Hepatocyte (in vitro differentiated cells): Measurements from ENCODE around the gene STK32C. TPM values are rescaled to one million over a fixed set of nuclear protein-coding genes. Genes with fewer than 3 reads are reported as not detected.
"Not testable (repeated sequence)": the region's sequence is repeated elsewhere in the genome, so short reads cannot be mapped to it uniquely, and the experiment has no call there.

Experiments used
- DNase-seq: peaks from one replicate; pipeline ENCODE4 v3.0.0-alpha.2; 2016; ENCODE audit warnings: low spot score
- H2AFZ ChIP-seq: fragments of 200-600 bp; sonication (generic); 2 replicates; pipeline ENCODE4 v1.6.0; 2016; ENCODE audit warnings: antibody characterized with exemption, mild to moderate bottlenecking
- H3K27ac ChIP-seq: fragments of 200-600 bp; sonication (generic); 2 replicates; pipeline ENCODE4 v1.5.1; 2016; ENCODE audit warnings: mild to moderate bottlenecking
- H3K27me3 ChIP-seq: fragments of 200-600 bp; sonication (generic); 2 replicates; pipeline ENCODE4 v1.6.1; 2016
- H3K36me3 ChIP-seq: fragments of 200-600 bp; sonication (generic); replicated peaks from 2 replicates; pipeline ENCODE4 v1.5.1; 2016; ENCODE audit warnings: low read depth; ENCODE audit not compliant: insufficient read depth
- H3K4me1 ChIP-seq: fragments of 200-600 bp; sonication (generic); 2 replicates; pipeline ENCODE4 v1.5.1; 2016; ENCODE audit warnings: mild to moderate bottlenecking, moderate library complexity; ENCODE audit not compliant: insufficient read depth
- H3K4me2 ChIP-seq: fragments of 200-600 bp; sonication (generic); 2 replicates; pipeline ENCODE4 v1.6.0; 2016
- H3K4me3 ChIP-seq: fragments of 200-600 bp; sonication (generic); 2 replicates; pipeline ENCODE4 v1.5.1; 2016; ENCODE audit warnings: mild to moderate bottlenecking
- H3K79me2 ChIP-seq: fragments of 200-600 bp; sonication (generic); 2 replicates; pipeline ENCODE4 v1.6.0; 2017; ENCODE audit warnings: mild to moderate bottlenecking
- H3K9me2 ChIP-seq: fragments of 200-600 bp; sonication (generic); replicated peaks from 2 replicates; pipeline ENCODE4 v1.6.0; 2017; ENCODE audit warnings: mild to moderate bottlenecking; ENCODE audit not compliant: insufficient read depth
- H3K9me3 ChIP-seq: fragments of 200-600 bp; sonication (generic); 2 replicates; pipeline ENCODE4 v1.5.1; 2016; ENCODE audit warnings: low read depth, mild to moderate bottlenecking
- H4K20me1 ChIP-seq: fragments of 200-600 bp; sonication (generic); 2 replicates; pipeline ENCODE4 v1.6.0; 2016; ENCODE audit warnings: mild to moderate bottlenecking; ENCODE audit not compliant: insufficient read depth, poor library complexity, severe bottlenecking
- EZH2 ChIP-seq: fragments of 200-600 bp; sonication (generic); IDR thresholded peaks from 2 replicates; pipeline ENCODE4 v1.6.1; 2016; ENCODE audit warnings: antibody characterized with exemption, mild to moderate bottlenecking, borderline replicate concordance
- EZH2phosphoT487 ChIP-seq: fragments of 200-600 bp; sonication (generic); IDR thresholded peaks from one replicate; pipeline ENCODE4 v1.6.1; 2018; ENCODE audit warnings: antibody characterized with exemption, mild to moderate bottlenecking, low read depth, moderate library complexity; ENCODE audit not compliant: unreplicated experiment, severe bottlenecking
- WGBS: methylation state at CpG from one replicate; pipeline ENCODE4 v1.1.6; 2016; ENCODE audit warnings: low lambda C conversion rate; ENCODE audit errors: missing lambda C conversion rate; 5-methylcytosine and 5-hydroxymethylcytosine counted together
- polyA plus RNA-seq: library from polyadenylated mRNA; unstranded; fragments of >200 nt; fragmentation: Nextera tagmentation; extraction: Ambion mirVana; gene quantifications from 2 replicates; pipeline ENCODE4 v1.2.1, GENCODE V29; 2016
- total RNA-seq: library from RNA; depleted of rRNA; stranded (reverse); fragments of >200 nt; gene quantifications from 2 replicates; pipeline ENCODE4 v1.2.3, GENCODE V29; 2014
- TF ChIP-seq, protein P1 (sequence below): fragments of 200-600 bp; sonication (generic); IDR thresholded peaks from 2 replicates; pipeline ENCODE4 v1.5.1; 2016; ENCODE audit warnings: antibody characterized with exemption, mild to moderate bottlenecking; ENCODE audit not compliant: poor library complexity

Gene STK32C
- total and polyA plus RNA-seq, 2 experiments from 2014 or later = 7.9 to 12.2 TPM

DNA sequence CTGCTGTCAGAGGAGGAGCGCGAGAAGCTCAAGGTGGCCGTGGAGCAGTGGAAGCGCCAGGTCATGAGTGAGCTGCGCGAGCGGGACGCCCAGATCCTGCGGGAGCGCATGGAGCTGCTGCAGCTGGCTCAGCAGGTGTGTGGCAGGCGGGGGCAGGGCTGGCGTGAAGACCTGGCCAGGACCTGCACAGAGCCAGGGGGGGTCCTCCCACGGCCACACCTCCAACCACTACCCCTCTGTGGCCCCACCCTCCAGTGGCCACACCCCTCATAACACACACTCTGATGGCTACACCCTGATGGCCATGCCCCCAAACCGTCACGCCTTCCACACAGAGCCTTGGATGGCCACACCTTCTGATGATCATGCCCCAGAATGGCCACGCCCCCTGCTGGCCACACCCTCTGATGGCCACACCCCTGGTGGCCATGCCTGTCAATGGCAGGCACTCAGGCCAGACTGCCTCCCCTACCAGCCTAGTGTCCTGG, 144.4 kb downstream of the STK32C start:
- Histone ChIP-seq H3K36me3 (no peaks in the 10 kb centered on the region), H3K9me3 (no peaks in the 10 kb centered on the region), H3K9me2 (no peaks in the 10 kb centered on the region), H3K79me2 (no peaks in the 10 kb centered on the region), H3K27me3 (peaks cover 10% of the 10 kb centered on the region), H3K27ac (no peak overlapping the region), H3K4me1 (no peaks in the 10 kb centered on the region), H2AFZ (no peak overlapping the region), H3K4me2 (no peak overlapping the region), H3K4me3 (no peak overlapping the region), H4K20me1 (no peaks in the 10 kb centered on the region)
- no peak for DNase-seq
- TF ChIP-seq EZH2 (no peak), EZH2phosphoT487 (no peak)
- TF ChIP-seq, protein P1, sequence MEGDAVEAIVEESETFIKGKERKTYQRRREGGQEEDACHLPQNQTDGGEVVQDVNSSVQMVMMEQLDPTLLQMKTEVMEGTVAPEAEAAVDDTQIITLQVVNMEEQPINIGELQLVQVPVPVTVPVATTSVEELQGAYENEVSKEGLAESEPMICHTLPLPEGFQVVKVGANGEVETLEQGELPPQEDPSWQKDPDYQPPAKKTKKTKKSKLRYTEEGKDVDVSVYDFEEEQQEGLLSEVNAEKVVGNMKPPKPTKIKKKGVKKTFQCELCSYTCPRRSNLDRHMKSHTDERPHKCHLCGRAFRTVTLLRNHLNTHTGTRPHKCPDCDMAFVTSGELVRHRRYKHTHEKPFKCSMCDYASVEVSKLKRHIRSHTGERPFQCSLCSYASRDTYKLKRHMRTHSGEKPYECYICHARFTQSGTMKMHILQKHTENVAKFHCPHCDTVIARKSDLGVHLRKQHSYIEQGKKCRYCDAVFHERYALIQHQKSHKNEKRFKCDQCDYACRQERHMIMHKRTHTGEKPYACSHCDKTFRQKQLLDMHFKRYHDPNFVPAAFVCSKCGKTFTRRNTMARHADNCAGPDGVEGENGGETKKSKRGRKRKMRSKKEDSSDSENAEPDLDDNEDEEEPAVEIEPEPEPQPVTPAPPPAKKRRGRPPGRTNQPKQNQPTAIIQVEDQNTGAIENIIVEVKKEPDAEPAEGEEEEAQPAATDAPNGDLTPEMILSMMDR = no peak
- WGBS = 37% methylated on average over 14 of the region's 16 CpGs

DNA sequence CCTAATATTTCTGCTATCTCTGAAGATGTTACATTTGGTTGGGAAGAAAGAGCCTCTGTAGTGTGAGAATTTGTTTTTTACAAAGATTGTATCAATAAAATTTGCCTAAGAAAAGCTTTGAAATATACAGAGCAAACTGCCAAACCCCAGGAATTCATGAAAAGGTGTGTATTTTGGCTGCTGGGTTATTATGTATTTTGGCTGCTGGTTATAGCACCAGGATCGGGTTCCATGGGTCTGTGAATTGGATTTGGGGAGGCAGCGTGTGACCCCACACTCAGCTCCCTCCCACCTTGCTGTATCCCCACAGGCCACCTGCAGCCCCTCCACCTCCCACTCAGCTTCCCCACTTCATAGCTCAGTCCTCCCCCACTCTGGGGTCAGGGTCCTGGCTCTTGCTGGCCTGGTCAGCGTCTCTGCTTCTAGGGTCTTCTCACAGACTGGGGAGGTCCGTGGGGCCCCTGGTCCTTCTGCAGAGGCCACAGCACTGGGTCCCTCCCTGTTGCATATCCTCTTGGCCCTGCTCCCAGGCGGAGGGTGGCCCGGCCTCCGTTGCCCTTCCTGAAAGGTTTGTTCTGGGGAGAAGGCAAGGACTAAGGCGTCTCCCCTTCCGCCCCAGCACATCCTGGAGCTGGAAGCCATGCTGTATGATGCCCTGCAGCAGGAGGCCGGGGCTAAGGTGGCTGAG, 145.0 kb downstream of the STK32C start:
- 65% methylated on average over 10 of the region's 10 CpGs for WGBS

DNA sequence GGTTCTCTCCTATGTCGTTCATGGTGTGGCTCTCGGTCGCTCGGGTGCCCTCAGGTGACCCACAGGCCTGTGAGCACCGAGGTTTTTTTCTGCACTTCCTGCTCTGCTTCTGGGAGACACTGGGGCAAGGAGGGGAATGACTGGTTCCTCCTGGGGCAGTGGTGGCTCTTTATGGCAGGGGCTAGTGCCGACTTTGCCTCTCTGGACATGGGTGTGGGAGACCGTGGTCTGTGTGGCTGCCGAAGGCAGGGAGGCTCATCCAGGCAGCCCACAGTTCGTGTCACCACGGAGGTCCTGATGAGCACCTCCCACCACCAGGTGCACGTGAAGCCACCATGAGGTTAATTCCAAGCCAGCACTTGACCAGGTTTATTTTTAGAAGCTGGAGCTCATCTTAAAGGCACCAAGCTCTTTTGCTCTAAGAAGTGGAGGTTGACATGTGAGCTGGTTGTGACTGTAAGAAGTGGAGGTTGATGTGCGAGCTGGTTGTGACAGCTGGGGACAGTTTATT, 145.7 kb downstream of the STK32C start:
- H3K79me2 ChIP-seq = no peaks in the 10 kb centered on the region
- TF ChIP-seq, protein P1 = no peak
- TF ChIP-seq EZH2 = no peak
- TF ChIP-seq EZH2phosphoT487 = no peak
- WGBS = 66% methylated on average over 11 of the region's 12 CpGs
- no peaks in the 10 kb centered on the region for H4K20me1 ChIP-seq
- H3K4me3 ChIP-seq = no peak overlapping the region
- no peaks in the 10 kb centered on the region for H3K4me1 ChIP-seq
- H3K27ac ChIP-seq = no peak overlapping the region
- H3K36me3 ChIP-seq = no peaks in the 10 kb centered on the region
- H3K9me2 ChIP-seq = no peaks in the 10 kb centered on the region
- H3K27me3 ChIP-seq = peaks cover 10% of the 10 kb centered on the region
- no peaks in the 10 kb centered on the region for H3K9me3 ChIP-seq
- no peak overlapping the region for H3K4me2 ChIP-seq
- H2AFZ ChIP-seq = no peak overlapping the region
- no peak for DNase-seq

More for the DNA sequence above, 145.0 kb downstream of the STK32C start:
- no peaks in the 10 kb centered on the region for H3K9me3 ChIP-seq
- H3K36me3 ChIP-seq = no peaks in the 10 kb centered on the region
- H3K27me3 ChIP-seq = peaks cover 10% of the 10 kb centered on the region
- no peaks in the 10 kb centered on the region for H4K20me1 ChIP-seq
- TF ChIP-seq, protein P1 = no peak
- TF ChIP-seq EZH2phosphoT487 (no peak), EZH2 (no peak)
- no peaks in the 10 kb centered on the region for H3K9me2 ChIP-seq
- no peak overlapping the region for H3K27ac ChIP-seq
- H3K4me1 ChIP-seq = no peaks in the 10 kb centered on the region
- no peak overlapping the region for H2AFZ ChIP-seq
- DNase-seq = no peak
- H3K4me3 ChIP-seq = no peak overlapping the region
- no peaks in the 10 kb centered on the region for H3K79me2 ChIP-seq
- H3K4me2 ChIP-seq = no peak overlapping the region

DNA sequence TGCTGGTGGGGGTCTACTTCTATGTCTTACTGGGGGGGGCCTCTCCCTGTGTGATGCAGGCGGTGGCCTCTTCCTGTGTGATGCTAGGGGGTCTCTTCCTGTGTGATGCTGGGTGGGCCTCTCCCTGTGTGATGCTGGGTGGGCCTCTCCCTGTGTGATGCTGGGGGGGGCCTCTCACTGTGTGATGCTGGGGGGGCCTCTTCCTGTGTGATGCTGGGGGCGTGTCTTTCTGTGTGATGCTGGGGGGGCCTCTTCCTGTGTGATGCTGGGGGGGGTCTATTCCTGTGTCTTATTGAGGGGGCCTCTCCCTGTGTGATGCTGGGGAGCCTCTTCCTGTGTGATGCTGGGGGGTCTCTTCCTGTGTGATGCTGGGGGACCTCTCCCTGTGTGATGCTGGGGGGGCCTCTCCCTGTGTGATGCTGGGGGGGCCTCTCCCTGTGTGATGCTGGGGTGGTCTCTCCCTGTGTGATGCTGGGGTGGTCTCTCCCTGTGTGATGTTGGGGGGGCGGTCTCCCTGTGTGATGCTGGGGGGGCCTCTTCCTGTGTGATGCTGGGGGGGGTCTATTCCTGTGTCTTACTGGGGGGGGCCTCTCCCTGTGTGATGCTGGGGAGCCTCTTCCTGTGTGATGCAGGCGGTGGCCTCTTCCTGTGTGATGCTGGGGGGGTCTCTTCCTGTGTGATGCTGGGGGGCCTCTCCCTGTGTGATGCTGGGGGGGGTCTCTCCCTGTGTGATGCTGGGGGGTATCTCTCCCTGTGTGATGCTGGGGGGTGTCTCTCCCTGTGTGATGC, 146.7 kb downstream of the STK32C start:
- not testable (repeated sequence) for H3K9me3 ChIP-seq, H3K27me3 ChIP-seq, H3K27ac ChIP-seq, DNase-seq, H3K4me3 ChIP-seq, H4K20me1 ChIP-seq, H2AFZ ChIP-seq, H3K4me1 ChIP-seq, H3K9me2 ChIP-seq, H3K79me2 ChIP-seq, H3K36me3 ChIP-seq, H3K4me2 ChIP-seq
- WGBS = 85% methylated on average over 2 of the region's 4 CpGs

DNA sequence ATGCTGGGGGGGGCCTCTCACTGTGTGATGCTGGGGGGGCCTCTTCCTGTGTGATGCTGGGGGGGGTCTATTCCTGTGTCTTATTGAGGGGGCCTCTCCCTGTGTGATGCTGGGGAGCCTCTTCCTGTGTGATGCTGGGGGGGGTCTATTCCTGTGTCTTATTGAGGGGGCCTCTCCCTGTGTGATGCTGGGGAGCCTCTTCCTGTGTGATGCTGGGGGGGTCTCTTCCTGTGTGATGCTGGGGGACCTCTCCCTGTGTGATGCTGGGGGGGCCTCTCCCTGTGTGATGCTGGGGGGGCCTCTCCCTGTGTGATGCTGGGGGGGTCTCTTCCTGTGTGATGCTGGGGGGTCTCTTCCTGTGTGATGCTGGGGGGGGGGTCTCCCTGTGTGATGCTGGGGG, 147.5 kb downstream of the STK32C start:
- DNase-seq, H3K27ac ChIP-seq, H4K20me1 ChIP-seq, H3K9me2 ChIP-seq, H3K4me3 ChIP-seq, H3K36me3 ChIP-seq, H3K9me3 ChIP-seq, H3K4me1 ChIP-seq, H3K79me2 ChIP-seq, H3K27me3 ChIP-seq, H3K4me2 ChIP-seq, H2AFZ ChIP-seq: not testable (repeated sequence)
